IPS DF 19.7 (cell line): Measurements from ENCODE around the gene SLC7A5.
"Not testable (repeated sequence)": the region's sequence is repeated elsewhere in the genome, so short reads cannot be mapped to it uniquely, and the experiment has no call there.

Experiments
- DNase-seq: peaks from one replicate; pipeline ENCODE4 v3.0.0-alpha.2; 2013; ENCODE audit warnings: low read depth, low spot score

SLC7A5 gene

GRCh38 chr16:87861300-87862099, 7.8 kb downstream of the SLC7A5 start:
- DNase-seq = not testable (repeated sequence)

- no peak for DNase-seq
These were observed 8.6 kb downstream of the SLC7A5 start for GRCh38 chr16:87860553-87861299.

- not testable (repeated sequence) for DNase-seq
These were observed 10.9 kb downstream of the SLC7A5 start for GRCh38 chr16:87858151-87858993.

- no peak for DNase-seq
These were observed 12.5 kb downstream of the SLC7A5 start for GRCh38 chr16:87856791-87857228.

- DNase-seq = no peak
These were observed 13.2 kb downstream of the SLC7A5 start for GRCh38 chr16:87855852-87856715.

GRCh38 chr16:87854907-87855683, 14.2 kb downstream of the SLC7A5 start:
- no peak for DNase-seq

GRCh38 chr16:87854053-87854906, 15.0 kb downstream of the SLC7A5 start:
- no peak for DNase-seq

- DNase-seq = no peak
These were observed 15.8 kb downstream of the SLC7A5 start for GRCh38 chr16:87853411-87854052.

GRCh38 chr16:87851601-87852000, 17.7 kb downstream of the SLC7A5 start:
- DNase-seq = no peak

- DNase-seq = no peak
These were observed 18.1 kb downstream of the SLC7A5 start for GRCh38 chr16:87851141-87851587.

- DNase-seq = no peak
These were observed 19.0 kb downstream of the SLC7A5 start for GRCh38 chr16:87850009-87851006.

GRCh38 chr16:87849419-87850008, 19.8 kb downstream of the SLC7A5 start:
- DNase-seq = no peak

- DNase-seq = no peak
These were observed 20.5 kb downstream of the SLC7A5 start for GRCh38 chr16:87848676-87849345.

- DNase-seq = no peak
These were observed 21.3 kb downstream of the SLC7A5 start for GRCh38 chr16:87847785-87848675.

- no peak for DNase-seq
These were observed 21.9 kb downstream of the SLC7A5 start for GRCh38 chr16:87847467-87847784.
